ENCODE measurements around the gene XYLT1.

GRCh38 chr16:17241264-17241835, 229.4 kb downstream of the XYLT1 start:
- TF ChIP-seq CTCF (IDR thresholded peaks at IDR 0.05) (no peak), POLR2A (IDR thresholded peaks at IDR 0.05) (no peak), POLR2AphosphoS5 (IDR thresholded peaks at IDR 0.05; ENCODE audit: insufficient read depth in 1 of 2, low read depth in 1 of 2) (peak in 1 of 2 donors; percentile 66)

Data from vagina (tissue), 2 donors.